SK-N-SH treated with all-trans-retinoic acid at 6 μM for 48 hours (cell line): ENCODE measurements around the gene DBN1.

ENCODE experiments used
- ATAC-seq: fragments of 200-7000 bp; cut with Tn5 transposase; 3 replicates; pipeline ENCODE4 v1.9.1; 2020; ENCODE audit warnings: mild to moderate bottlenecking, moderate library complexity
- BACH2 ChIP-seq: fragments of 250-450 bp; sonication (Bioruptor Pico); IDR thresholded peaks from 2 replicates; pipeline ENCODE4 v1.9.0; 2021; ENCODE audit warnings: mild to moderate bottlenecking, borderline replicate concordance
- CSDC2 ChIP-seq: fragments of 250-450 bp; sonication (Bioruptor Pico); IDR thresholded peaks from 2 replicates; pipeline ENCODE4 v1.5.0; 2020; ENCODE audit warnings: mild to moderate bottlenecking, moderate library complexity
- GLIS3 ChIP-seq: fragments of 250-450 bp; sonication (Bioruptor Pico); IDR thresholded peaks from 2 replicates; pipeline ENCODE4 v1.5.0; 2020; ENCODE audit warnings: mild to moderate bottlenecking, moderate library complexity
- OSR1 ChIP-seq: fragments of 250-450 bp; sonication (Bioruptor Pico); IDR thresholded peaks from 2 replicates; pipeline ENCODE4 v1.8.0; 2022; ENCODE audit warnings: moderate library complexity, mild to moderate bottlenecking, inconsistent platforms
- POU6F1 ChIP-seq: fragments of 250-450 bp; sonication (Bioruptor Pico); IDR thresholded peaks from 2 replicates; pipeline ENCODE4 v1.8.0; 2021; ENCODE audit warnings: low read depth, mild to moderate bottlenecking, moderate library complexity, borderline replicate concordance
- PPARA ChIP-seq: fragments of 250-450 bp; sonication (Bioruptor Pico); IDR thresholded peaks from 2 replicates; pipeline ENCODE4 v1.5.0; 2020; ENCODE audit warnings: mild to moderate bottlenecking, borderline replicate concordance
- RARB ChIP-seq: fragments of 250-450 bp; sonication (Bioruptor Pico); IDR thresholded peaks from 2 replicates; pipeline ENCODE4 v1.8.0; 2021; ENCODE audit warnings: mild to moderate bottlenecking, moderate library complexity
- SNAI2 ChIP-seq: fragments of 250-450 bp; sonication (Bioruptor Pico); IDR thresholded peaks from 2 replicates; pipeline ENCODE4 v1.5.0; 2020; ENCODE audit warnings: mild to moderate bottlenecking, moderate library complexity
- TCF4 ChIP-seq: fragments of 250-450 bp; sonication (Bioruptor Pico); IDR thresholded peaks from 2 replicates; pipeline ENCODE4 v1.8.0; 2021; ENCODE audit warnings: mild to moderate bottlenecking, moderate library complexity, borderline replicate concordance
- TSHZ2 ChIP-seq: fragments of 250-450 bp; sonication (Bioruptor Pico); IDR thresholded peaks from 2 replicates; pipeline ENCODE4 v1.5.0; 2020; ENCODE audit warnings: mild to moderate bottlenecking, moderate library complexity
- ZC3H10 ChIP-seq: fragments of 250-450 bp; sonication (Bioruptor Pico); IDR thresholded peaks from 2 replicates; pipeline ENCODE4 v1.5.1; 2021; ENCODE audit warnings: mild to moderate bottlenecking, moderate library complexity
- ZFP3 ChIP-seq: fragments of 250-450 bp; sonication (Bioruptor Pico); IDR thresholded peaks from 2 replicates; pipeline ENCODE4 v1.5.0; 2020; ENCODE audit warnings: mild to moderate bottlenecking, moderate library complexity
- ZFP30 ChIP-seq: fragments of 450-650 bp; formaldehyde crosslinking; IDR thresholded peaks from 2 replicates; pipeline ENCODE4 v1.5.0; 2022; ENCODE audit warnings: mild to moderate bottlenecking, moderate library complexity
- ZNF565 ChIP-seq: fragments of 450-650 bp; formaldehyde crosslinking; conservative IDR thresholded peaks from 2 replicates; pipeline ENCODE4 v1.5.0; 2020; ENCODE audit warnings: low read depth, mild to moderate bottlenecking, moderate library complexity
- ZNF70 ChIP-seq: fragments of 450-650 bp; formaldehyde crosslinking; IDR thresholded peaks from 2 replicates; pipeline ENCODE4 v1.5.0; 2020; ENCODE audit warnings: mild to moderate bottlenecking, moderate library complexity
- ZNF8 ChIP-seq: fragments of 450-650 bp; formaldehyde crosslinking; IDR thresholded peaks from 2 replicates; pipeline ENCODE4 v1.5.0; 2020; ENCODE audit warnings: mild to moderate bottlenecking, moderate library complexity
- TF ChIP-seq, protein P1 (sequence below): fragments of 250-450 bp; sonication (Bioruptor Pico); IDR thresholded peaks from 2 replicates; pipeline ENCODE4 v1.8.0; 2020; ENCODE audit warnings: mild to moderate bottlenecking, moderate library complexity, borderline replicate concordance
- TF ChIP-seq, protein P2 (sequence below): fragments of 250-450 bp; sonication (Bioruptor Pico); IDR thresholded peaks from 2 replicates; pipeline ENCODE4 v1.5.1; 2021; ENCODE audit warnings: mild to moderate bottlenecking, moderate library complexity

DBN1 gene

GRCh38 chr5:177442066-177442826 lies 31.2 kb downstream of the DBN1 start (continued):
- TF ChIP-seq, protein P1, sequence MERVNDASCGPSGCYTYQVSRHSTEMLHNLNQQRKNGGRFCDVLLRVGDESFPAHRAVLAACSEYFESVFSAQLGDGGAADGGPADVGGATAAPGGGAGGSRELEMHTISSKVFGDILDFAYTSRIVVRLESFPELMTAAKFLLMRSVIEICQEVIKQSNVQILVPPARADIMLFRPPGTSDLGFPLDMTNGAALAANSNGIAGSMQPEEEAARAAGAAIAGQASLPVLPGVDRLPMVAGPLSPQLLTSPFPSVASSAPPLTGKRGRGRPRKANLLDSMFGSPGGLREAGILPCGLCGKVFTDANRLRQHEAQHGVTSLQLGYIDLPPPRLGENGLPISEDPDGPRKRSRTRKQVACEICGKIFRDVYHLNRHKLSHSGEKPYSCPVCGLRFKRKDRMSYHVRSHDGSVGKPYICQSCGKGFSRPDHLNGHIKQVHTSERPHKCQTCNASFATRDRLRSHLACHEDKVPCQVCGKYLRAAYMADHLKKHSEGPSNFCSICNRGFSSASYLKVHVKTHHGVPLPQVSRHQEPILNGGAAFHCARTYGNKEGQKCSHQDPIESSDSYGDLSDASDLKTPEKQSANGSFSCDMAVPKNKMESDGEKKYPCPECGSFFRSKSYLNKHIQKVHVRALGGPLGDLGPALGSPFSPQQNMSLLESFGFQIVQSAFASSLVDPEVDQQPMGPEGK (CRISPR knock-in tag): no peak
- no peak for TF ChIP-seq ZFP3 (CRISPR knock-in tag)
- no peak for TF ChIP-seq CSDC2 (CRISPR knock-in tag)
- TF ChIP-seq, all 23 proteins: peak for 0

GRCh38 chr5:177440990-177441780 lies 32.2 kb downstream of the DBN1 start:
- no peak for ATAC-seq

More at GRCh38 chr5:177440990-177441780, 32.2 kb downstream of the DBN1 start:
- TF ChIP-seq ZFP3 (CRISPR knock-in tag) (no peak), ZC3H10 (CRISPR knock-in tag) (no peak), ZNF70 (CRISPR knock-in tag) (no peak), ZNF8 (no peak), BACH2 (no peak), ZFP30 (CRISPR knock-in tag) (no peak), OSR1 (no peak), SNAI2 (CRISPR knock-in tag) (no peak), GLIS3 (CRISPR knock-in tag) (no peak), ZNF565 (no peak), TSHZ2 (CRISPR knock-in tag) (no peak), TCF4 (no peak), RARB (CRISPR knock-in tag) (no peak), POU6F1 (CRISPR knock-in tag) (no peak), CSDC2 (CRISPR knock-in tag) (no peak), PPARA (CRISPR knock-in tag) (no peak)
- TF ChIP-seq, protein P2, sequence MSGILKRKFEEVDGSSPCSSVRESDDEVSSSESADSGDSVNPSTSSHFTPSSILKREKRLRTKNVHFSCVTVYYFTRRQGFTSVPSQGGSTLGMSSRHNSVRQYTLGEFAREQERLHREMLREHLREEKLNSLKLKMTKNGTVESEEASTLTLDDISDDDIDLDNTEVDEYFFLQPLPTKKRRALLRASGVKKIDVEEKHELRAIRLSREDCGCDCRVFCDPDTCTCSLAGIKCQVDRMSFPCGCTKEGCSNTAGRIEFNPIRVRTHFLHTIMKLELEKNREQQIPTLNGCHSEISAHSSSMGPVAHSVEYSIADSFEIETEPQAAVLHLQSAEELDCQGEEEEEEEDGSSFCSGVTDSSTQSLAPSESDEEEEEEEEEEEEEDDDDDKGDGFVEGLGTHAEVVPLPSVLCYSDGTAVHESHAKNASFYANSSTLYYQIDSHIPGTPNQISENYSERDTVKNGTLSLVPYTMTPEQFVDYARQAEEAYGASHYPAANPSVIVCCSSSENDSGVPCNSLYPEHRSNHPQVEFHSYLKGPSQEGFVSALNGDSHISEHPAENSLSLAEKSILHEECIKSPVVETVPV (CRISPR knock-in tag): no peak
- TF ChIP-seq, protein P1 (CRISPR knock-in tag): no peak
- TF ChIP-seq, all 23 proteins: peak for 0
